ENCODE data around the gene CAPN11.

The CAPN11 gene

GRCh38 chr6:44158770-44159228 is at the start of gene CAPN11:
Gene CAPN11 (plus strand): TSS chr6:44158820. CDS start chr6:44158849, 29 bp downstream.
- no peak for DNase-seq

- no peak for DNase-seq
These were observed 49.4 kb upstream of the CAPN11 start for GRCh38 chr6:44109212-44109611.

GRCh38 chr6:44110005-44110676 is 48.5 kb upstream of the CAPN11 start:
- DNase-seq: no peak

- no peak for DNase-seq
These were observed 47.7 kb upstream of the CAPN11 start for GRCh38 chr6:44110966-44111365.

- DNase-seq: no peak
These were observed 46.9 kb upstream of the CAPN11 start for GRCh38 chr6:44111434-44112417.

- DNase-seq: no peak
These were observed 45.2 kb upstream of the CAPN11 start for GRCh38 chr6:44113414-44113813.

- DNase-seq: no peak
These were observed 42.8 kb upstream of the CAPN11 start for GRCh38 chr6:44115866-44116265.

GRCh38 chr6:44116641-44117382 is 41.8 kb upstream of the CAPN11 start:
- DNase-seq: no peak

- no peak for DNase-seq
These were observed 41.1 kb upstream of the CAPN11 start for GRCh38 chr6:44117397-44118128.

- DNase-seq: no peak
These were observed 38.8 kb upstream of the CAPN11 start for GRCh38 chr6:44119704-44120262.

- no peak for DNase-seq
These were observed 37.8 kb upstream of the CAPN11 start for GRCh38 chr6:44120692-44121443.

- no peak for DNase-seq
These were observed 35.8 kb upstream of the CAPN11 start for GRCh38 chr6:44122801-44123200.

GRCh38 chr6:44123544-44123943 is 35.1 kb upstream of the CAPN11 start:
- DNase-seq: no peak

- DNase-seq: no peak
These were observed 32.1 kb upstream of the CAPN11 start for GRCh38 chr6:44126320-44127149.

GRCh38 chr6:44127186-44128019 is 31.2 kb upstream of the CAPN11 start, which contains the start of the genes MRPL14 and TMEM63B:
Gene MRPL14 (minus strand): TSS chr6:44127452. CDS start chr6:44116611, 10,841 bp downstream.
Gene TMEM63B (plus strand): TSS chr6:44127554. CDS start chr6:44134585, 7,031 bp downstream.
- DNase-seq: peak; percentile 64

GRCh38 chr6:44128020-44128917 is 30.4 kb upstream of the CAPN11 start:
- DNase-seq: no peak

GRCh38 chr6:44129841-44130322 is 28.7 kb upstream of the CAPN11 start:
- no peak for DNase-seq

- DNase-seq: peak; percentile 19
These were observed 26.7 kb upstream of the CAPN11 start for GRCh38 chr6:44131892-44132291.
